Left kidney (tissue), 2 donors: ENCODE measurements around the gene ENKD1. TPM values are rescaled to one million over a fixed set of nuclear protein-coding genes. Genes with fewer than 3 reads are reported as not detected.

ENCODE experiments used
- DNase-seq: peaks from one replicate; pipeline ENCODE4 v3.0.0-alpha.2; 2013
- polyA plus RNA-seq: library from polyadenylated mRNA; unstranded; fragments of 120-200 nt; gene quantifications from one replicate; pipeline ENCODE4 v1.2.1, GENCODE V29; 2013; ENCODE audit not compliant: insufficient read length

Gene ENKD1
- polyA plus RNA-seq, 1 donor, result 25.8 TPM

GRCh38 chr16:67664258-67664657 is 2.3 kb downstream of the ENKD1 start:
- no peak for DNase-seq

DNA sequence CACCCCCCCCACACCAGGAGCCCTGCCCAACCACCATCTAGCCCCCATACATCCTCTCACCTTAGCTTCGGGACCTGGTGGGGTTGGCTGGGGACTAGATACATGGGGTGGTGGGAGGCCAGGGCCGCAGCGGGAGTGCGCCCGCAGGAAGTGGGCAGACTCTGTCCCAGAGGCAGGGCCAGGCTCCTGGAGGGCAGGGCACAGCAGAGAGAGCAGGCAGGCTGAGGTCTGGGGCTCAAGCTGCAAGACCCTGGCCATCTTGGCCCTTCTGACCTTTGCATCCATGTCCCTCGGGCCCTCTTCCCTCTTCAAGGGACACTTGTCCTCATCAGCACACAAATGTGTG is 2.7 kb downstream of the ENKD1 start:
- DNase-seq, result no peak

GRCh38 chr16:67663151-67663876 is 3.2 kb downstream of the ENKD1 start:
- no peak for DNase-seq

DNA sequence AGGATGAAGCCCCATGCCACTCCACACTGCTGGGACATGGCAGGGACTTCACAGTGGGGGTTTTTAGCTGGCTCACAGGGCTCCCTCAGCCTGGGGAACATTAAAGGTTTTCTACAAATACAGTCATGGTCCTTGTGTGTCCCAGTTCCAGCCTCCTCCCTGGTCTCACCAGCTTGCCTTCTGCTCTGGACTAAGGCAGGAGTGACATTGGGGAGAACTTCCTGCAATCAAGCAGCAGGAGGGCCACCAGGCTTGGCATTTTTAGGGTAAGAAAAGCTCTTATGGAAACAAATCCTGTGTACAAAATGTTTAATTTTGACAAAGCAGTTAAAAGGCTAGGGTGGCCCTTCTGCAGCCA is 3.9 kb downstream of the ENKD1 start:
- DNase-seq, result no peak

- no peak for DNase-seq
These were observed 4.5 kb downstream of the ENKD1 start for GRCh38 chr16:67661886-67662652.

- peak; percentile 57 for DNase-seq
These were observed 5.3 kb downstream of the ENKD1 start for GRCh38 chr16:67661101-67661761.

DNA sequence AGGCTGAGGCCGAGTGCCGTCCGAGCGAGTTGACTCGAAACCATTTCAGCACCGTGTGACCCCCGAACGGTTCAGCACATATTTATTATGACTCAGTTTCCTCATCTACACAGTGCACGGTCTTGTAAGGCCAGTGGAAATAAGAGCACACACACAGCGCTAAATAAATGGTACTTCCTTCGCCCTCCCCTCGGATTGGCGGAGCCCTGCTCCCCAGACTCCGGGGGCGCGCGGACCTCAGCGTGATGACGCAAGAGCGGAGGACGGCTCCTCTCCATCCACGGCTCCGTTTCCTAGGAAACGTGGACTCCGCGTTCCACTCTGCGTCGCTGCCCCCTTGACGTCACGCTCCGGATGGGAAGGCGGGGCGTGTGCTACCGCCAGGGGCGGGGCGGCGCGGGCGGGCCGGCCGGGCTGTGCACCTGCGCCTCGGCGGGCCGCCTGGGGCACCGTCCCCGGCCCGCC is 6.0 kb downstream of the ENKD1 start, which contains the start of gene PARD6A:
Gene PARD6A (plus strand): TSS at position 397 of the 465 bp plus-strand sequence. CDS start 79 bp downstream, outside the sequence.
- peak; percentile 94 for DNase-seq

GRCh38 chr16:67659675-67660563 is 6.6 kb downstream of the ENKD1 start, which contains the start of gene ACD:
Gene ACD, minus strand, starts transcription at chr16:67660260. Its CDS starts 40 bp downstream, at chr16:67660220.
- DNase-seq, result peak; percentile 92

DNA sequence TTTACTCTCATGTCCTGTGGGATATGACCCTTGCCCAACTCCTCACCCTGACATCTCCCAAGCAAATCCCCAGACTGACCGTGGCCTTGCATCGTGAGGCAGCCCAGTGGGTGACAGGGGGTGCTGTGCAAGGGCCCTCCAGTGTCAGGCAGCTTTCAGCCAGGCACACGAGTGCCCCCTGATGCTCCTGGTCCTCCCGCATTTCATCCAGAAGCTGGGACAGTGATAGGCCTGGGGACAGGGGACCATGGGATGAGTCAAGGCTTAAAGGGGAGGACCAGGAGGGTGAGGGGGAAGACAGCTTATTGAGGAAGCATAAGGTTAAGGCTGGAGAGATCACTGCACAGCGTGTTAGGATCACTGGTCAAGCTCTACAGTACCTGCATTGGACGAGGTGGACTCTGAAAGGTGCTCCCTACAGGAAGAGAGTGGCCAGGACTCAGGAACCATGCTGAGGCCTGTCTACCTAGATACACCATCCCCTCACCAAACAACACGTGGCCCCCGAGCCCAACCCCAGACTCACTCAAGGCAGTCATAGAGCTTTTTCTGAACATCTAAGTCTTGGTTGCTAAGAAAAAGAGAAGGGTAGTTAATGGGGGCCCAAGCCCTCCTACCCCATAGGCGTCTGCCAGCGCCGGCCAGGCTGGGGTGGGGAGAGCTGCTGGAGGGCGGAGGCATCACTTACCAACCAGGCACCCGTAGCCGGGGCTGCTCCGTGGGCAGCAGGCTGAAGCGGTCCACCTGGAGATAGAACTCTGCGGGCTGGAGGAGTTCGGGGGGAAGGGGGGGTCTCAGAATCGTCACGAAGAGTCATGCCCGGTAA is 7.5 kb downstream of the ENKD1 start:
- DNase-seq, result no peak

DNA sequence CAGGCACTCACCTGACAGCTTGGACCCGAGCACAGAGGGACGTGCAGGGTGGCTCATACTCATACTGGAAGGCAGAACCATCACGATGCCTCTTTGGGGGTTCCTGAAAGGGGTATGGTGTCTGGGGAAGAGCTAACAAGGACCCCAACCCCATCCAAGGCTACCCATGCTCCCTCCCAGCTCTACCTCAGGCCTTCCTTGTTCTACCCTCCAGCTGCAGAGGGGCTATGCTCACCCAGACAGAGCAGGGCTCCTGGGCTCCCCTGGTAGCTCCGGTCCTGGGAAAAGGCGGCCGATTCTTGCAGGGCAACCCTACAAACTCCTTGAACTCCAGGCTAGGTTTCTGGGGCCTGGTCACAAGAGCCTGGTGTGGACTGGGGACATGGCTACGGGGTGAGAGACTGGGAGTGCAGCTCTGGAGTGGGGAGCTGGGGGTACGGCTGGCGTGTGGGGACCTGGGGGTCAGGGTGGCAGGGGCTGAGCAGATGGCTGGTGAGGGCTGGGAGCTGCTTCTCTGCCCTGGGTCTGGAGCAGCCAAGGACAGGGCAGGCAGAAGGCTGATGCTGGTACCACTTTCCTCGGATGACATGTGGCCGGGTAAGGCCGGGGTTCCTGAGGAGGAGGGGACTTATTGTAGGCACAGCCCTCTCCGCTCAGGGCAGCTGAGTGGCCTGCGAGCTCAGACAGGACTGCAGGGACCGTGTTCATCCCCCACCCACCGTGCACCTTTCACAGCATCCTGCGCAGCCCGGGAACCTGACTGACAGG is 8.6 kb downstream of the ENKD1 start:
- DNase-seq, result no peak

GRCh38 chr16:67657017-67657608 is 9.4 kb downstream of the ENKD1 start:
- no peak for DNase-seq

DNA sequence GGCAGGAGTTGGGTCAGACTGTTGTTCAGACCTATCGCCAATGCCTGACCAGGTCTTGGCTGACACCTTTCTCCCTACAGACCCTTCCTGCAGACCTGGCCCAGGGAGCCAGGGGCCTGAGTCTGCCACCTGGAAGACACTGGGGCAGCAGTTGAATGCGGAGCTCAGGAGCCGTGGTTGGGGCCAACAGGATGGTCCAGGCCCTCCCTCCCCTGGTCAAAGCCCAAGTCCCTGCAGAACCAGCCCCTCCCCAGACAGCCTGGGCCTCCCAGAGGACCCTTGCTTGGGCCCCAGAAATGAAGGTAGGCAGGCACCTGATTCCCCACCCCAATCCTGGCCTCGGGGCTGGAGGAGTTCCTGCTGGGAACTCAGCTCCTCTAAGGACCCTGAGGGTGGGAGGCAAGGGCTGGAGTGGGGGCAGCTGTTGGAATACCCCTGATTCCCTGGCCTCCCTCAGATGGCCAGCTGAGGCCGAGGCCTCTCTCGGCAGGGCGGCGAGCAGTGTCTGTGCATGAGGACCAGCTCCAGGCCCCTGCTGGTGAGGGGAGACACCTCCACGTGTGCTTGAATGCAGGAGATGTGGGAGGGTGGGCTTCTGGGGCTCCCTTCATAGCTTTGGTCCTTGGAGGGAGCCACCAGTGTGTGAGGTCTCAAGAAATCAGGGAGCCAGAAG is 10.1 kb downstream of the ENKD1 start:
- no peak for DNase-seq

- DNase-seq, result no peak
These were observed 11.2 kb downstream of the ENKD1 start for GRCh38 chr16:67655363-67655762.

GRCh38 chr16:67654403-67654911 is 12.1 kb downstream of the ENKD1 start:
- DNase-seq, result no peak

DNA sequence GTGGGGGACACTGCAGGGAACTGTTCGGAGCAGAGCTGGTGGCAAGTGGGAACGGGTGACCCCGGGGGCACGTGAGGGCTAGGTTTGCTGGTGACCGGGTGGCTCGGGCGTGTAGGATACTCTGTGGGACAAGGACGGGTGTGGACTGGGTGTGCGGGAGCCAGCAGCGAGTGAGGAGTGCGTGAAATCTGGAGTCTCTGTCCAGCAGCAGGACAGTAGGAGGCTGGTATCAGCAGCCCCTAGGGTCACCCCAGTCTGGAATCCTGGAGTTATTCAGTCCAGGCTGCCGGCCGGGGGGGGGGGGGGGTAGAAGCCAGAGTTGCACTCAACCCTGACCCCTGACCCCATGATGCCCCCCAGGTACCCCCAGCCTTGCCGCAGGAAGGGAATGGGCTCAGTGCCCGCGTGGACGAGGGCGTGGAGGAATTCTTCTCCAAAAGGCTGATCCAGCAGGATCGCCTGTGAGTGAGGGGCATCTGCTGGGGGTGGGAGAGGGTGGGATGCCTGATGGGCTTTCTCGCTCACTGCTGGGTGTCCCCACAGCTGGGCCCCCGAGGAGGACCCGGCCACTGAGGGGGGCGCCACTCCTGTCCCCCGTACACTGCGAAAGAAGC is 12.7 kb downstream of the ENKD1 start:
- no peak for DNase-seq

DNA sequence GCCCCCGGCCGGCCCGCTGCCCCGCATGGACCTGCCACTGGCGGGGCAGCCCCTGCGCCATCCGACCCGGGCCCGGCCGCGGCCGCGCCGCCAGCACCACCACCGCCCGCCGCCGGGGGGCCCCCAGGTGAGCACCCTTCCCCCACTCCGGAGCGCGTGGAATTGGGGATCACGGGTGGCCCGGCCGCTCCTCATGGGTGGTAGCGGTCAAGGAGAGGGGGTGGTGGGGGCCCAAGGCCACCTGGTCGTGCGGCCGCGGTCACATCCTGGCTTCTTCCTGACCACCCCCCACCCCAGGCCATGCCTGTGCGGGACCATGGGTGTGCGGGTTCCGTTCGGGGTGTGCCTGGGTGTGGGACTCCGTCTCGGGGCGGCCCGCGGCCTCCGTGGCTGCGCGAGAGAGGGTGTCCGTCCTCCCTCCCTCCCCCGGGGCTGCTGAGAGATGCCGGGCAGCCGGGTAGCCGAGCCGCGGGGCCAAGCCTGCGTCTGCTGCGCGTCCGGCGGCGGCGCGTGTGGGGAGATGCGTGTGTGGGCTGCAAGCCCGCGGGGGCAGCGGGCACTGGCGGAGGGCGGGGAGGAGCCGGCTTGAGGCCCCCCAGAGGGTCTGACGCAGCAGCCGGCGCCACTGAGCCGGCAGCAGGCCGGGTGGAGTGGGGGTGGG is 13.3 kb downstream of the ENKD1 start:
- DNase-seq, result no peak

DNA sequence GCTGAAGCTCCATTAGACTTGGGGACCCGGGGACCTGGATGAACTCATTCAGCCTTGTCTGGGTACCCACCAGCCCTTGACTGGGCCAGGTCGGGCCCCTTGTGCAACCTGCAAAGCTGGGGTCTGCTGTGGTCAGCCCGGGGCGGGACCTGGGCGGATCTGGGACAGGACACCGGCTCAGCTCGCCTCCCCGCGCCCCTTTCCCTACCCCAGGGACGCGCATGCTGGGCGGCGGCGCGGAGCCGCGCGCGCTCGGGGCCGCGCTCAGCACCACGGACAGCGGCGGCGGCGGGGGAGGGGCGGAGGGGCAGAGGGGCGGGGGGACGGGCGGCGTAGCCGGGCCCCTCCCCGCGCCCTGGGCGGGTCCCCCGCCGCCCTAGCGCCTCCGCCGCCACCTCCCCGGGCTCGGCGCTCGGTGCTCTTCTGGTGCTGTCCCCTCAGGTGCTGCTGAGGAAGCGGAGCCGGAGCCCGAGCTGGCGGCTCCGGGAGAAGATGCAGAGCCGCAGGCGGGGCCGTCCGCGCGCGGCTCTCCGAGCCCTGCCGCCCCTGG is 13.9 kb downstream of the ENKD1 start:
- DNase-seq, result no peak

- DNase-seq, result no peak
These were observed 14.7 kb downstream of the ENKD1 start for GRCh38 chr16:67651847-67652246.
